ENCODE measurements around the gene DMKN. TPM values are rescaled to one million over a fixed set of nuclear protein-coding genes. Genes with fewer than 3 reads are reported as not detected.

Gene DMKN
- total and polyA plus RNA-seq, 2 of the 4 experiments (the other 2 are of a cell fraction), result 0.36 to 2.4 TPM

GRCh38 chr19:35508129-35508528 lies 5.3 kb downstream of the DMKN start:
- no peak overlapping the region for H3K23ac ChIP-seq (ENCODE audit: low read depth, low read length)
- peaks cover 79% of the 10 kb centered on the region for H3K27me3 ChIP-seq (ENCODE audit: control insufficient read depth, insufficient read depth, low read length)
- no peak overlapping the region for H2BK20ac ChIP-seq (ENCODE audit: low read depth, low read length)
- no peak for TF ChIP-seq FOS (IDR thresholded peaks at IDR 0.05; ENCODE audit: low read depth, low read length)
- no peak for TF ChIP-seq SMC3 (IDR thresholded peaks at IDR 0.05; ENCODE audit: low read depth, low read length)
- TF ChIP-seq BHLHE40 (IDR thresholded peaks at IDR 0.05; ENCODE audit: low read depth, low read length), result no peak
- no peak for TF ChIP-seq MXI1 (IDR thresholded peaks at IDR 0.05; ENCODE audit: borderline replicate concordance, low read depth, low read length)
- TF ChIP-seq RAD21 (IDR thresholded peaks at IDR 0.05; ENCODE audit: low read length), result no peak
- TF ChIP-seq NFE2L2 (IDR thresholded peaks at IDR 0.05; ENCODE audit: low read depth, low read length), result no peak
- TF ChIP-seq POLR2A (IDR thresholded peaks at IDR 0.05; ENCODE audit: low read depth, low read length), result no peak
- no peak for TF ChIP-seq RFX5 (IDR thresholded peaks at IDR 0.05; ENCODE audit: low read depth, low read length)
- TF ChIP-seq, protein P1, sequence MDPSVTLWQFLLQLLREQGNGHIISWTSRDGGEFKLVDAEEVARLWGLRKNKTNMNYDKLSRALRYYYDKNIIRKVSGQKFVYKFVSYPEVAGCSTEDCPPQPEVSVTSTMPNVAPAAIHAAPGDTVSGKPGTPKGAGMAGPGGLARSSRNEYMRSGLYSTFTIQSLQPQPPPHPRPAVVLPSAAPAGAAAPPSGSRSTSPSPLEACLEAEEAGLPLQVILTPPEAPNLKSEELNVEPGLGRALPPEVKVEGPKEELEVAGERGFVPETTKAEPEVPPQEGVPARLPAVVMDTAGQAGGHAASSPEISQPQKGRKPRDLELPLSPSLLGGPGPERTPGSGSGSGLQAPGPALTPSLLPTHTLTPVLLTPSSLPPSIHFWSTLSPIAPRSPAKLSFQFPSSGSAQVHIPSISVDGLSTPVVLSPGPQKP (IDR thresholded peaks at IDR 0.05; ENCODE audit: borderline replicate concordance, low read depth, low read length), result no peak
- TF ChIP-seq, protein P2, sequence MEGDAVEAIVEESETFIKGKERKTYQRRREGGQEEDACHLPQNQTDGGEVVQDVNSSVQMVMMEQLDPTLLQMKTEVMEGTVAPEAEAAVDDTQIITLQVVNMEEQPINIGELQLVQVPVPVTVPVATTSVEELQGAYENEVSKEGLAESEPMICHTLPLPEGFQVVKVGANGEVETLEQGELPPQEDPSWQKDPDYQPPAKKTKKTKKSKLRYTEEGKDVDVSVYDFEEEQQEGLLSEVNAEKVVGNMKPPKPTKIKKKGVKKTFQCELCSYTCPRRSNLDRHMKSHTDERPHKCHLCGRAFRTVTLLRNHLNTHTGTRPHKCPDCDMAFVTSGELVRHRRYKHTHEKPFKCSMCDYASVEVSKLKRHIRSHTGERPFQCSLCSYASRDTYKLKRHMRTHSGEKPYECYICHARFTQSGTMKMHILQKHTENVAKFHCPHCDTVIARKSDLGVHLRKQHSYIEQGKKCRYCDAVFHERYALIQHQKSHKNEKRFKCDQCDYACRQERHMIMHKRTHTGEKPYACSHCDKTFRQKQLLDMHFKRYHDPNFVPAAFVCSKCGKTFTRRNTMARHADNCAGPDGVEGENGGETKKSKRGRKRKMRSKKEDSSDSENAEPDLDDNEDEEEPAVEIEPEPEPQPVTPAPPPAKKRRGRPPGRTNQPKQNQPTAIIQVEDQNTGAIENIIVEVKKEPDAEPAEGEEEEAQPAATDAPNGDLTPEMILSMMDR (conservative IDR thresholded peaks at IDR 0.05; ENCODE audit: low read depth, low read length), result no peak
- TF ChIP-seq RCOR1 (IDR thresholded peaks at IDR 0.05; ENCODE audit: insufficient replicate concordance, low read length), result no peak
- TF ChIP-seq MAFK (IDR thresholded peaks at IDR 0.05; ENCODE audit: low read depth, low read length), result no peak
- no peak for TF ChIP-seq CHD1 (IDR thresholded peaks at IDR 0.05; ENCODE audit: low read depth, low read length)
- TF ChIP-seq CEBPB (IDR thresholded peaks at IDR 0.05; ENCODE audit: low read depth, low read length), result no peak
- no peak for TF ChIP-seq USF2 (IDR thresholded peaks at IDR 0.05; ENCODE audit: low read depth, low read length)
- TF ChIP-seq MAZ (IDR thresholded peaks at IDR 0.05; ENCODE audit: borderline replicate concordance, low read depth, low read length), result no peak
- no peak overlapping the region for H2BK120ac ChIP-seq (ENCODE audit: low read depth, low read length)
- no peak for DNase-seq
- H3K36me3 ChIP-seq (ENCODE audit: control insufficient read depth, insufficient read depth, low read length), result no peaks in the 10 kb centered on the region
- H3K4me1 ChIP-seq (ENCODE audit: control insufficient read depth, insufficient read depth, low read length), result no peaks in the 10 kb centered on the region; the same call in 1 of the 2 replicates
- H3K27ac ChIP-seq (ENCODE audit: insufficient read depth, low read length), result no peak overlapping the region
- H3K4ac ChIP-seq (ENCODE audit: low read depth, low read length), result no peak overlapping the region
- no peak overlapping the region for H3K4me3 ChIP-seq (ENCODE audit: insufficient read depth, low read depth, low read length)
- H4K5ac ChIP-seq (ENCODE audit: low read depth, low read length), result no peak overlapping the region
- ChIA-PET POLR2A (ENCODE audit: unreplicated experiment) (no interaction called here), CTCF (interaction anchor here (1.3 kb wide), 1 partner anchor 13 kb away, joined by 5 read pairs; no protein-coding TSS in a partner anchor)
- H3K9ac ChIP-seq (ENCODE audit: low read depth, low read length), result no peak overlapping the region
- no peak overlapping the region for H2BK15ac ChIP-seq (ENCODE audit: low read depth, low read length)
- no peaks in the 10 kb centered on the region for H3K79me1 ChIP-seq (ENCODE audit: low read depth in 1 of 2, low read length in 2 of 2)
- H2BK5ac ChIP-seq (ENCODE audit: low read depth, low read length, poor library complexity, severe bottlenecking), result no peak overlapping the region
- BruUV-seq (replicated peaks), result no TSS peak
- no peaks in the 10 kb centered on the region; the same call in 1 of the 2 replicates for H3K9me1 ChIP-seq (ENCODE audit: insufficient read depth, low read length)
- H2AFZ ChIP-seq (replicated peaks; ENCODE audit: low read length, poor library complexity), result no peak overlapping the region
- no CpG with 5 or more reads among the region's 3 CpGs for WGBS, 2 experiments (ENCODE audit: extremely low coverage in 2 of 2, insufficient read length in 1 of 2)
- H3K9me3 ChIP-seq (ENCODE audit: control insufficient read depth, insufficient read depth, low read length), result no peaks in the 10 kb centered on the region
- no peak overlapping the region for H3K56ac ChIP-seq (ENCODE audit: extremely low read depth, insufficient read depth, low read length)
- no peak overlapping the region for H4K91ac ChIP-seq (ENCODE audit: insufficient read depth, low read depth, low read length)
- H3K4me2 ChIP-seq (ENCODE audit: low read depth, low read length), result no peak overlapping the region
- H2AK9ac ChIP-seq (replicated peaks; ENCODE audit: low read depth, low read length, poor library complexity), result no peak overlapping the region
- no peak for ATAC-seq (ENCODE audit: low read depth)
- in situ Hi-C loops (cut with MboI; ENCODE audit: low sequenced_read_pairs), result no loop called here
- no peak overlapping the region for H3K14ac ChIP-seq (replicated peaks; ENCODE audit: low read depth, low read length)
- intact Hi-C loops (cut with micrococcal nuclease), result no loop called here
- dilution Hi-C loops (cut with HindIII; ENCODE audit: low sequenced_read_pairs, unreplicated experiment), result no loop called here
- no peak overlapping the region for H3K18ac ChIP-seq (ENCODE audit: low read depth, low read length)
- no peak overlapping the region for H4K8ac ChIP-seq (ENCODE audit: low read depth in 2 of 2, low read length in 2 of 2)
- H4K20me1 ChIP-seq (ENCODE audit: insufficient read depth, low read length), result no peaks in the 10 kb centered on the region
- no peak overlapping the region for H2AK5ac ChIP-seq (ENCODE audit: low read depth, low read length)

All from IMR-90 (cell line).